A549 (cell line): ENCODE results near the gene ADAMTS13. TPM values are rescaled to one million over a fixed set of nuclear protein-coding genes. Genes with fewer than 3 reads are reported as not detected.

Source experiments
- ATAC-seq, 2 experiments: fragments of 200-7000 bp in 1 of 2; fragments of >200 bp in 1 of 2; cut with Nextera tagmentation in 1 of 2; cut with Tn5 transposase in 1 of 2; 3 replicates each; pipeline versions ENCODE4 v1.8.0 to v1.9.1; 2018 to 2020; ENCODE audit warnings: mild to moderate bottlenecking in 1 of 2, moderate library complexity in 1 of 2
- CTCF ChIA-PET: fragments of 300-600 bp; sonication (Branson Sonifier 250); formaldehyde crosslinking; extraction: SDS; loops from one replicate; lab custom pipeline; 2021; ENCODE audit warnings: antibody characterized with exemption, inconsistent platforms; lab: Yijun Ruan, JAX
- POLR2A ChIA-PET: fragments of 350-600 bp; formaldehyde crosslinking; extraction: SDS; loops from one replicate; lab custom pipeline; 2021; ENCODE audit warnings: antibody characterized with exemption, inconsistent platforms; lab: Yijun Ruan, JAX
- DNase-seq, 2 experiments: peaks; one replicate each; pipeline versions ENCODE4 v3.0.0 to v3.0.0-alpha.2; 2011 to 2016; ENCODE audit warnings: low read depth in 1 of 2, low spot score in 1 of 2
- FAIRE-seq: peaks from 2 replicates; lab custom pipeline; 2011; peaks lifted over from hg19 to GRCh38; lab: Jason Lieb, UNC
- H3K27ac ChIP-seq, 2 experiments: fragments of >200 bp; sonication (Bioruptor Twin); formaldehyde crosslinking; 3 replicates each; pipeline ENCODE4 v1.5.1; 2016 to 2017
- H3K4me1 ChIP-seq: fragments of >200 bp; sonication (Bioruptor Twin); formaldehyde crosslinking; 3 replicates; pipeline ENCODE4 v1.6.1; 2016
- H3K4me2 ChIP-seq: fragments of >200 bp; sonication (Bioruptor Twin); formaldehyde crosslinking; 3 replicates; pipeline ENCODE4 v1.6.1; 2016
- H3K4me3 ChIP-seq: fragments of >200 bp; sonication (Bioruptor Twin); formaldehyde crosslinking; 3 replicates; pipeline ENCODE4 v1.5.1; 2016
- H3K9me3 ChIP-seq: fragments of >200 bp; sonication (Bioruptor Twin); formaldehyde crosslinking; 3 replicates; pipeline ENCODE4 v1.6.1; 2016
- ATOH8 ChIP-seq: fragments of 250-450 bp; sonication (Bioruptor Pico); IDR thresholded peaks from 2 replicates; pipeline ENCODE4 v1.5.0; 2020; ENCODE audit warnings: low read depth, mild to moderate bottlenecking, moderate library complexity
- CEBPB ChIP-seq, 2 experiments: fragments of >200 bp in 1 of 2; sonication (Bioruptor Twin) in 1 of 2; formaldehyde crosslinking in 1 of 2; IDR thresholded peaks; 2 replicates each; pipeline ENCODE4 v1.6.1; 2012 to 2016
- CHD4 ChIP-seq: fragments of 200-600 bp; sonication (generic); IDR thresholded peaks from 2 replicates; pipeline ENCODE4 v1.6.1; 2016; ENCODE audit warnings: antibody characterized with exemption, mild to moderate bottlenecking, borderline replicate concordance
- EHF ChIP-seq: fragments of 250-450 bp; sonication (Bioruptor Pico); IDR thresholded peaks from 2 replicates; pipeline ENCODE4 v1.5.0; 2020; ENCODE audit warnings: mild to moderate bottlenecking
- EHMT2 ChIP-seq: fragments of 200-600 bp; sonication (generic); IDR thresholded peaks from 2 replicates; pipeline ENCODE4 v1.6.1; 2016; ENCODE audit warnings: antibody characterized with exemption, low read depth, mild to moderate bottlenecking, moderate library complexity
- EP300 ChIP-seq, 2 experiments: fragments of >200 bp; sonication (Bioruptor Twin); formaldehyde crosslinking; IDR thresholded peaks; 2 replicates in 1 of 2; 3 replicates in 1 of 2; pipeline ENCODE4 v1.6.1; 2016 to 2017
- ESRRA ChIP-seq: fragments of 150-350 bp; IDR thresholded peaks from 2 replicates; pipeline ENCODE4 v1.6.1; 2014; ENCODE audit warnings: mild to moderate bottlenecking, low read length, borderline replicate concordance
- FOXS1 ChIP-seq: fragments of 250-450 bp; sonication (Bioruptor Pico); IDR thresholded peaks from 2 replicates; pipeline ENCODE4 v1.5.0; 2020; ENCODE audit warnings: mild to moderate bottlenecking, moderate library complexity
- HDAC2 ChIP-seq: fragments of 200-600 bp; sonication (generic); IDR thresholded peaks from 2 replicates; pipeline ENCODE4 v1.6.1; 2016
- HOXA7 ChIP-seq: fragments of 250-450 bp; sonication (Bioruptor Pico); IDR thresholded peaks from 2 replicates; pipeline ENCODE4 v1.5.0; 2020; ENCODE audit warnings: mild to moderate bottlenecking, moderate library complexity
- HOXB13 ChIP-seq: fragments of 250-450 bp; sonication (Bioruptor Pico); IDR thresholded peaks from 2 replicates; pipeline ENCODE4 v1.5.0; 2020; ENCODE audit warnings: low read depth, mild to moderate bottlenecking, moderate library complexity
- HOXB5 ChIP-seq: fragments of 250-450 bp; sonication (Bioruptor Pico); IDR thresholded peaks from 2 replicates; pipeline ENCODE4 v1.5.0; 2020; ENCODE audit warnings: mild to moderate bottlenecking, moderate library complexity
- JUN ChIP-seq, 2 experiments: fragments of >200 bp; sonication (Bioruptor Twin); formaldehyde crosslinking; IDR thresholded peaks; 2 replicates in 1 of 2; 3 replicates in 1 of 2; pipeline ENCODE4 v1.6.1; 2016 to 2017
- JUNB ChIP-seq: fragments of >200 bp; sonication (Bioruptor Twin); formaldehyde crosslinking; IDR thresholded peaks from 2 replicates; pipeline ENCODE4 v1.6.1; 2016
- KDM1A ChIP-seq: fragments of 200-600 bp; sonication (generic); IDR thresholded peaks from 2 replicates; pipeline ENCODE4 v1.6.1; 2016; ENCODE audit warnings: low read depth, mild to moderate bottlenecking
- MAZ ChIP-seq: fragments of 150-350 bp; IDR thresholded peaks from 2 replicates; pipeline ENCODE4 v1.6.1; 2014; ENCODE audit warnings: antibody characterized with exemption, low read depth, low read length, borderline replicate concordance
- MYC ChIP-seq: IDR thresholded peaks from 2 replicates; pipeline ENCODE4 v1.6.1; 2012; ENCODE audit warnings: mild to moderate bottlenecking, inconsistent platforms, low read length, improper control_type of control experiment, borderline replicate concordance
- NFE2L2 ChIP-seq: fragments of 150-350 bp; conservative IDR thresholded peaks from 2 replicates; pipeline ENCODE4 v1.6.1; 2014; ENCODE audit warnings: low read length
- POLR2A ChIP-seq: IDR thresholded peaks from 2 replicates; pipeline ENCODE4 v1.6.1; 2012; ENCODE audit warnings: mild to moderate bottlenecking, low read length
- RARB ChIP-seq: fragments of 250-450 bp; sonication (Bioruptor Pico); IDR thresholded peaks from 2 replicates; pipeline ENCODE4 v1.8.0; 2021; ENCODE audit warnings: mild to moderate bottlenecking, moderate library complexity
- RFX5 ChIP-seq: fragments of 450-650 bp; IDR thresholded peaks from 2 replicates; pipeline ENCODE4 v1.7.1; 2014; ENCODE audit warnings: antibody characterized with exemption, mild to moderate bottlenecking, moderate library complexity
- SMC3 ChIP-seq: fragments of >200 bp; sonication (Bioruptor Twin); formaldehyde crosslinking; IDR thresholded peaks from 3 replicates; pipeline ENCODE4 v1.6.1; 2018; ENCODE audit warnings: inconsistent platforms
- ZC3H11A ChIP-seq: fragments of 450-650 bp; IDR thresholded peaks from 2 replicates; pipeline ENCODE4 v1.6.1; 2014; ENCODE audit warnings: antibody characterized with exemption, mild to moderate bottlenecking
- ZSCAN20 ChIP-seq: fragments of 250-450 bp; sonication (Bioruptor Pico); IDR thresholded peaks from 2 replicates; pipeline ENCODE4 v1.8.0; 2022; ENCODE audit warnings: mild to moderate bottlenecking, moderate library complexity
- WGBS: methylation state at CpG from one replicate; pipeline ENCODE4 v1.1.6; 2017; ENCODE audit errors: missing lambda C conversion rate; 5-methylcytosine and 5-hydroxymethylcytosine counted together
- polyA plus RNA-seq, 4 experiments: library from polyadenylated mRNA; depleted of rRNA in 3 of 4; stranded (reverse); fragments of >200 nt; fragmentation: RNase III in 1 of 4; extraction: RNeasy Plus Mini Kit Qiagen cat#74134 plus additional on column Dnase treatment in 1 of 4; gene quantifications; 2 replicates in 3 of 4; 3 replicates in 1 of 4; pipeline ENCODE4 v1.2.3, GENCODE V29; 2011 to 2017
- TF ChIP-seq, protein P1 (sequence below): fragments of >200 bp; sonication (Bioruptor Twin); formaldehyde crosslinking; IDR thresholded peaks from 3 replicates; pipeline ENCODE4 v1.5.1; 2016
- TF ChIP-seq, protein P2 (sequence below): fragments of 450-650 bp; IDR thresholded peaks from 2 replicates; pipeline ENCODE4 v1.6.1; 2014; ENCODE audit warnings: antibody characterized with exemption
- TF ChIP-seq, protein P3 (sequence below): fragments of 200-600 bp; sonication (generic); IDR thresholded peaks from 2 replicates; pipeline ENCODE4 v1.6.1; 2016; ENCODE audit warnings: antibody characterized with exemption, mild to moderate bottlenecking, moderate library complexity

ADAMTS13 gene
- polyA plus RNA-seq, 2 of the 4 experiments (the other 2 are of a cell fraction) = 0.80 to 0.98 TPM

DNA sequence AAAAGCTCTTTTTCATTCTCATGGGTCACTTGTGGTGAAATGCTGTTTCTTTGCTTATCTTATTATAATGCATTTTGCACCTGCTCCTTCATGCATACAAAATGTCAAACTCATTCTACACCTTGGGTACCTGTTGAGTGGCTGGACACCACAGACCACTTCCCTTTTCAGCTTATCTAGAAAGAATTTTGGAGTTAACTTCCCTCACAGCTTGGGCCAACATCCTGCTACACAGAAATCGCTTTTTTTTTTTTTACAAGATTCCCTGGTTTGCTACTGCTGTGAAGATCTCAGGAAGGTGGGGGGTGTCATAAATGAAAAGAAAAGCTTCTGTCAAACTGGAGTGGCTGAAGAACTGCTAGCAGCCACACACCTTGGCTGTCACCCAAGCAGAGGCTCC, 7.0 kb upstream of the ADAMTS13 start (continued):
- TF ChIP-seq, protein P1, sequence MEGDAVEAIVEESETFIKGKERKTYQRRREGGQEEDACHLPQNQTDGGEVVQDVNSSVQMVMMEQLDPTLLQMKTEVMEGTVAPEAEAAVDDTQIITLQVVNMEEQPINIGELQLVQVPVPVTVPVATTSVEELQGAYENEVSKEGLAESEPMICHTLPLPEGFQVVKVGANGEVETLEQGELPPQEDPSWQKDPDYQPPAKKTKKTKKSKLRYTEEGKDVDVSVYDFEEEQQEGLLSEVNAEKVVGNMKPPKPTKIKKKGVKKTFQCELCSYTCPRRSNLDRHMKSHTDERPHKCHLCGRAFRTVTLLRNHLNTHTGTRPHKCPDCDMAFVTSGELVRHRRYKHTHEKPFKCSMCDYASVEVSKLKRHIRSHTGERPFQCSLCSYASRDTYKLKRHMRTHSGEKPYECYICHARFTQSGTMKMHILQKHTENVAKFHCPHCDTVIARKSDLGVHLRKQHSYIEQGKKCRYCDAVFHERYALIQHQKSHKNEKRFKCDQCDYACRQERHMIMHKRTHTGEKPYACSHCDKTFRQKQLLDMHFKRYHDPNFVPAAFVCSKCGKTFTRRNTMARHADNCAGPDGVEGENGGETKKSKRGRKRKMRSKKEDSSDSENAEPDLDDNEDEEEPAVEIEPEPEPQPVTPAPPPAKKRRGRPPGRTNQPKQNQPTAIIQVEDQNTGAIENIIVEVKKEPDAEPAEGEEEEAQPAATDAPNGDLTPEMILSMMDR = no peak
- TF ChIP-seq EHF (CRISPR knock-in tag) (no peak), MYC (no peak), HOXB5 (CRISPR knock-in tag) (no peak), SMC3 (no peak), ZSCAN20 (no peak)
- TF ChIP-seq, protein P2, sequence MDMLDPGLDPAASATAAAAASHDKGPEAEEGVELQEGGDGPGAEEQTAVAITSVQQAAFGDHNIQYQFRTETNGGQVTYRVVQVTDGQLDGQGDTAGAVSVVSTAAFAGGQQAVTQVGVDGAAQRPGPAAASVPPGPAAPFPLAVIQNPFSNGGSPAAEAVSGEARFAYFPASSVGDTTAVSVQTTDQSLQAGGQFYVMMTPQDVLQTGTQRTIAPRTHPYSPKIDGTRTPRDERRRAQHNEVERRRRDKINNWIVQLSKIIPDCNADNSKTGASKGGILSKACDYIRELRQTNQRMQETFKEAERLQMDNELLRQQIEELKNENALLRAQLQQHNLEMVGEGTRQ = no peak

- ChIA-PET CTCF (interaction anchor here (1.0 to 6.5 kb wide), 5 partner anchors 9 to 69 kb away, joined by 3 to 45 read pairs (median 5); no protein-coding TSS in a partner anchor), POLR2A (interaction anchor here (0.9 to 2.3 kb wide), 2 partner anchors 41 to 42 kb away, joined by 3 to 9 read pairs; partner anchors contain the start of gene CACFD1)
- Histone ChIP-seq H3K4me1 (peaks cover 14% of the 10 kb centered on the region; the same call in 1 of the 3 replicates), H3K4me2 (peak within 1 kb of the TSS; percentile 71), H3K9me3 (no peaks in the 10 kb centered on the region), H3K27ac (peak within 1 kb of the TSS; percentile 92 to 93), H3K4me3 (peak within 1 kb of the TSS; percentile 98)
- DNase-seq (peak; percentile 73 to 89), FAIRE-seq (no peak), ATAC-seq (peak; percentile 89 to 96)
- WGBS = 3% methylated on average over 41 of the region's 75 CpGs
- TF ChIP-seq HOXB5 (CRISPR knock-in tag) (no peak), JUNB (no peak), CEBPB (IDR thresholded peaks at IDR 0.05) (no peak), HOXA7 (CRISPR knock-in tag) (no peak), FOXS1 (CRISPR knock-in tag) (no peak), JUN (IDR thresholded peaks at IDR 0.05) (peak; percentile 67 to 96; a peak in 3 of 5 replicates), MAZ (no peak), RFX5 (no peak), ZC3H11A (peak; percentile 26; the same call in 1 of the 2 replicates), RARB (CRISPR knock-in tag) (no peak; the same call in 1 of the 2 replicates), POLR2A (peak; percentile 40; the same call in 1 of the 2 replicates), HDAC2 (0 out of 2 replicates have a peak, but pooled peaks have one; percentile 18), KDM1A (no peak), EHMT2 (no peak), CHD4 (no peak), ESRRA (no peak), NFE2L2 (no peak), EP300 (IDR thresholded peaks at IDR 0.05) (no peak), MYC (peak; percentile 96), HOXB13 (CRISPR knock-in tag) (no peak; the same call in 1 of the 2 replicates), ATOH8 (CRISPR knock-in tag) (no peak)
- TF ChIP-seq, protein P3, sequence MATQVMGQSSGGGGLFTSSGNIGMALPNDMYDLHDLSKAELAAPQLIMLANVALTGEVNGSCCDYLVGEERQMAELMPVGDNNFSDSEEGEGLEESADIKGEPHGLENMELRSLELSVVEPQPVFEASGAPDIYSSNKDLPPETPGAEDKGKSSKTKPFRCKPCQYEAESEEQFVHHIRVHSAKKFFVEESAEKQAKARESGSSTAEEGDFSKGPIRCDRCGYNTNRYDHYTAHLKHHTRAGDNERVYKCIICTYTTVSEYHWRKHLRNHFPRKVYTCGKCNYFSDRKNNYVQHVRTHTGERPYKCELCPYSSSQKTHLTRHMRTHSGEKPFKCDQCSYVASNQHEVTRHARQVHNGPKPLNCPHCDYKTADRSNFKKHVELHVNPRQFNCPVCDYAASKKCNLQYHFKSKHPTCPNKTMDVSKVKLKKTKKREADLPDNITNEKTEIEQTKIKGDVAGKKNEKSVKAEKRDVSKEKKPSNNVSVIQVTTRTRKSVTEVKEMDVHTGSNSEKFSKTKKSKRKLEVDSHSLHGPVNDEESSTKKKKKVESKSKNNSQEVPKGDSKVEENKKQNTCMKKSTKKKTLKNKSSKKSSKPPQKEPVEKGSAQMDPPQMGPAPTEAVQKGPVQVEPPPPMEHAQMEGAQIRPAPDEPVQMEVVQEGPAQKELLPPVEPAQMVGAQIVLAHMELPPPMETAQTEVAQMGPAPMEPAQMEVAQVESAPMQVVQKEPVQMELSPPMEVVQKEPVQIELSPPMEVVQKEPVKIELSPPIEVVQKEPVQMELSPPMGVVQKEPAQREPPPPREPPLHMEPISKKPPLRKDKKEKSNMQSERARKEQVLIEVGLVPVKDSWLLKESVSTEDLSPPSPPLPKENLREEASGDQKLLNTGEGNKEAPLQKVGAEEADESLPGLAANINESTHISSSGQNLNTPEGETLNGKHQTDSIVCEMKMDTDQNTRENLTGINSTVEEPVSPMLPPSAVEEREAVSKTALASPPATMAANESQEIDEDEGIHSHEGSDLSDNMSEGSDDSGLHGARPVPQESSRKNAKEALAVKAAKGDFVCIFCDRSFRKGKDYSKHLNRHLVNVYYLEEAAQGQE = no peak
- TF ChIP-seq, protein P2 = no peak
- TF ChIP-seq, protein P1 = no peak
Observed at GRCh38 chr9:133417541-133418461, 4.4 kb upstream of the ADAMTS13 start, which contains the start of gene REXO4. Gene REXO4 (minus strand): TSS chr9:133418010. CDS start chr9:133417844, 166 bp downstream.
